Fibroblast of villous mesenchyme (primary cell): ENCODE measurements around the gene EPHB2. TPM values are rescaled to one million over a fixed set of nuclear protein-coding genes. Genes with fewer than 3 reads are reported as not detected.
"Not testable (repeated sequence)": the region's sequence is repeated elsewhere in the genome, so short reads cannot be mapped to it uniquely, and the experiment has no call there.

ENCODE experiments used
- DNase-seq: peaks from one replicate; pipeline ENCODE4 v3.0.0-alpha.2; 2010; ENCODE audit warnings: low read depth
- H3K4me3 ChIP-seq: 2 replicates; pipeline ENCODE4 v1.5.1; 2011; ENCODE audit warnings: low read depth, mild to moderate bottlenecking, low read length
- total RNA-seq: library from RNA; depleted of rRNA; stranded (reverse); fragments of >200 nt; gene quantifications from 2 replicates; pipeline ENCODE4 v1.2.3, GENCODE V29; 2012
- TF ChIP-seq, protein P1 (sequence below): IDR thresholded peaks from 2 replicates; pipeline ENCODE4 v1.5.1; 2012; ENCODE audit warnings: low read depth, mild to moderate bottlenecking, low read length; ENCODE audit not compliant: insufficient read depth

Gene EPHB2
- total RNA-seq, 1 donor = 4.3 TPM

DNA sequence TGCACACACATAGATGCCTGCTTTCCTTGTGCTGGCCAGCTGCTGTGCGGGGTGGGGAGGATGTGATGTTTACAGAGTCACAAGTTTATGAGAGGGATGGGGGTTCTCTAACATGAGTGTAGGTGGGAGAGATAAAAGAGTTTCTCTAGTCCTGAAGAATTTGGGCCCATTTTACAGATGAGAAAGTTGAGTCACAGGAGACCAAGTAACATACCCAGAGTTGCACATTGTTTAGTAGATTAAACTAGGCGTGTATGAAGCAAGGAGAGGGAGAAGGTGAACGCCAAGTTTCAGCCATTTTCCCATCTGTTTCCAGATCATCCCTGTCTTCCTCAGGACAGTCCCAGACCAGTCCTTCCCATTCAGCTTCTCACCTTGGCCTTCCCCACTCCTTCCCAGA is 126.7 kb downstream of the EPHB2 start:
- TF ChIP-seq, protein P1, sequence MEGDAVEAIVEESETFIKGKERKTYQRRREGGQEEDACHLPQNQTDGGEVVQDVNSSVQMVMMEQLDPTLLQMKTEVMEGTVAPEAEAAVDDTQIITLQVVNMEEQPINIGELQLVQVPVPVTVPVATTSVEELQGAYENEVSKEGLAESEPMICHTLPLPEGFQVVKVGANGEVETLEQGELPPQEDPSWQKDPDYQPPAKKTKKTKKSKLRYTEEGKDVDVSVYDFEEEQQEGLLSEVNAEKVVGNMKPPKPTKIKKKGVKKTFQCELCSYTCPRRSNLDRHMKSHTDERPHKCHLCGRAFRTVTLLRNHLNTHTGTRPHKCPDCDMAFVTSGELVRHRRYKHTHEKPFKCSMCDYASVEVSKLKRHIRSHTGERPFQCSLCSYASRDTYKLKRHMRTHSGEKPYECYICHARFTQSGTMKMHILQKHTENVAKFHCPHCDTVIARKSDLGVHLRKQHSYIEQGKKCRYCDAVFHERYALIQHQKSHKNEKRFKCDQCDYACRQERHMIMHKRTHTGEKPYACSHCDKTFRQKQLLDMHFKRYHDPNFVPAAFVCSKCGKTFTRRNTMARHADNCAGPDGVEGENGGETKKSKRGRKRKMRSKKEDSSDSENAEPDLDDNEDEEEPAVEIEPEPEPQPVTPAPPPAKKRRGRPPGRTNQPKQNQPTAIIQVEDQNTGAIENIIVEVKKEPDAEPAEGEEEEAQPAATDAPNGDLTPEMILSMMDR = no peak
- H3K4me3 ChIP-seq = no peak overlapping the region
- peak; percentile 28 for DNase-seq

DNA sequence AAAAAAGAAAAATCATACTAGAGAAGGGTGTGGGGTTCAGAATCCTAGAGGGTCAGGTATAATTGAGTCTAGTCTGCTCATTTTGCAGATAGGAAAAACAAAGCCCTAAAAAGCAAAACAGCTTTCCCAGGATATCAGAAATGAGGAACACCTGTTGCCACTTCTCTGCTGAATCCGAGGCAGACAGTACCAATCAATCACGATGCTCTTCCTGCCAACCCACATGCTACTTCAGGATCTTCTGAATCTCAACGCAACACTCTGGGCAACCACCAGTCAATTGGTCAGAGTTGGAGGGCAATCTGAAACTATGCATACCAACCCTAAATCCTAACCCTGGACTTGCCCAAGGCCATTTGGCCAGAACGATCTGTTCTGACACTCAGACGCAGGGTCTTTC is 128.3 kb downstream of the EPHB2 start:
- DNase-seq = no peak
- no peak overlapping the region for H3K4me3 ChIP-seq
- TF ChIP-seq, protein P1 = no peak

DNA sequence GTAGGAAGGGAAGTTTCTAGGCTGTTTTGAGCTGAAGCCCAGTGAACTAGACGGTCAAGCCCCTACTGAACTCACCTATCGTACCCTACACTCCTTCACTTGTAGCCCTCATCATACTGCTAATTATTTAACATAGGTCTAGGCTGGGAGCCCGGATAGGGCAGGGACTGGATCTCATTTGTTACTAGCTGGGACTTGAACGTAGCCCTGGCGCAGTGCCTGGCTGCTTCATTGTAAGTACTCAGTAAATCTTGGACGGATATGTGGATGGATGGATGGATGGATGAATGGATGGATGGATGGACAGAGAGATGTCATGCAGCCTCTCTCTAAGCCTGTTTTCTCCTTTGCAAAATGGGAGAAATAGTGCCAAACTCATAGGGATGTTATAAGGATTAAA is 129.2 kb downstream of the EPHB2 start:
- H3K4me3 ChIP-seq = no peak overlapping the region
- DNase-seq = no peak
- TF ChIP-seq, protein P1 = no peak

DNA sequence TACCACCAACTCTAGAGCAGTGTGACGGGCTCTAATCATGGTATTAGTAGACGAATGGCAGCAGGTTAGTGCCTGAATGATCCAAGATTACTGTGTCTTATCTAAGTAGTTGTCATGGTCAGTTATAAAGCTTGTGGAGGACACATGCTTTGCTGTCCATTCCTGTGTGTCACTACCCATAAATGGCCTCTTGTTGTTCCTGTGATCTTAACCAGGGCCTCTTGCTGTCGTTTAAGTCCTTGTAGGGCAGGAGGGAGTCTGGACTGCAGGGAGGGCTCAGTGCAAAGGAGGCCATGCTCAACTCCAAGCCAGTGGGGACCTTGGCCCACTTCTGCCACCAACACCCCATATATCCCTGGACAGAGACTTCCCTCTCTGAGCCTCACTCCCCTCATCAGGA is 130.5 kb downstream of the EPHB2 start:
- H3K4me3 ChIP-seq = no peak overlapping the region
- TF ChIP-seq, protein P1 = no peak
- no peak for DNase-seq

DNA sequence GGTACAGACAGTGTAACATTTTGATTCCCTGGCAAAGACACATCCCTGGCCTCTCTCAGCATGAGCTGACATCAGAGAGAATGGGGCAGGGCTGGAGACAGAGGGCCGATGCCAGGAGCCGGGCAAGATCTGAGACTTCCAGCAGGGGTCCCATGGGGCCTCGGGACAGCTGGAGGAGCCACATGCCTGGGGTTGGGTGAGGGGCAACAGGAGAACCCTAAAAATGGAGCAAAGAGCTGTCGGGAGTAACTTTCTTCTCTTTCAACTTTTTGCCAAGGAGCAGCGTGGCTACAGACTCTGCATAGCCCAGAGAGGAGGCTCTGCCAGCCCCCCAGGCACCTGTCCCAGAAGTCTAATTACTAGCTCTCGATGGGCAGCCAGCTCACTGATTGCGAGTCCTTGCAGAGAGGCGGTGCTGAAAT is 131.2 kb downstream of the EPHB2 start:
- no peak overlapping the region for H3K4me3 ChIP-seq
- DNase-seq = no peak
- TF ChIP-seq, protein P1 = no peak

DNA sequence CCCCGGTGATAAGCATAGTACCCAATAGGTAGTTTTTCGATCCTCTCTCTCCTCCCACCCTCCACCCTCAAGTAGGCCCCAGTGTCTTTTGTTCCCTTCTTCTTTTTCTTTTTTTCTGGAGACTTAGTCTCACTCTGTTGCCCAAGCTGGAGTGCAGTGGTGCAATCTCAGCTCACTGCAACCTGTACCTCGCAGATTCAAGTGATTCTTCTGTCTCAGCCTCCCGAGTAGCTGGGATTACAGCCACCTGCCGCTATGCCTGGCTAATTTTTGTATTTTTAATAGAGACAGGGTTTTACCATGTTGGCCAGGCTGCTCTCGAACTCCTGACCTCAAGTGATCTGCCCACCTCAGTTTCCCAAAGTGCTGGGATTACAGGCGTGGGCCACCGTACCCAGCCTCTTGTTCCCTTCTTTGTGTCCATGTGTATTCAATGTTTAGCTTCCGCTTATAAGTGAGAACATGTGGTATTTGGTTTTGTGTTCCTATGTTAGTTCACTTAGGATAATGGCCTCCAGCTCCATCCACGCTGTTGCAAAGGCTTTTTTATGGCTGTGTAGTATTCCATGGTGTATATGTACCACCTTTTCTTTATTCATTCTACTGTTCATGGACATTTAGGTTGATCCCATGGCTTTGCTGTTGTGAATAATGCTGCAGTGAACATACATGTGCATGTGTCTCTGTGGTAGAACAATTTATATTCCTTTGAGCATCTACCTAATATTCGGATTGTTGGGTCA is 133.0 kb downstream of the EPHB2 start:
- not testable (repeated sequence) for H3K4me3 ChIP-seq, DNase-seq

DNA sequence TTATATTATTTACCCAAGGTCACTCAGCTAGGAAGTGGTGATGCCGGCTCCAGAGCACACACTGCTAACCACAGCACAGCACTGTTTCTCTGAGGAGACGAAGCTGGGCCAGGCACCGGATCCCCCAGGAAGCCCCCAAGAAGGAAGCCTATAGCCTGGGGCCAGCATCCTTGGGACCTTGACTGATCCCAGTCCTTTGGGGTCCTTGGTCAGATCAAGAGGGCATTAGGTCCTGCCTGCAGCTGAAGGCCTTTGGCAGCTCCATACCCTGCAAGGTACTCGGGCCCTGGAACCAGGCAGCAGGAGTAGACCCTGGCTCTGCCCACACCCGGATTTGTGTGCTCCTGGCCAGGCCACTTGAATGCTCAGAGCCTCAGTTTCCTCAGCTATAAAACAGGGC is 134.0 kb downstream of the EPHB2 start:
- DNase-seq = no peak
- TF ChIP-seq, protein P1 = no peak
- H3K4me3 ChIP-seq = no peak overlapping the region
